Tibial nerve (tissue), 4 donors: ENCODE data around the gene FMO4. TPM values are rescaled to one million over a fixed set of nuclear protein-coding genes. Genes with fewer than 3 reads are reported as not detected.

Source experiments
- DNase-seq, 2 donors: peaks; one replicate each; pipeline ENCODE4 v3.0.0-alpha.2; 2019; ENCODE audit warnings: low spot score in 2 of 2
- H3K27ac ChIP-seq, 4 donors: fragments of 200-600 bp; sonication (generic) in 3 of 4; one replicate each; pipeline ENCODE4 v1.5.1; 2017 to 2019; ENCODE audit warnings: mild to moderate bottlenecking in 1 of 4
- H3K27me3 ChIP-seq, 2 donors: fragments of 200-600 bp; sonication (generic) in 1 of 2; one replicate each; pipeline versions ENCODE4 v1.5.1 to v1.6.0; 2017 to 2019
- H3K36me3 ChIP-seq, 3 donors: fragments of 200-600 bp; sonication (generic); one replicate each; pipeline ENCODE4 v1.5.1; 2018 to 2019
- H3K4me1 ChIP-seq, 4 donors: fragments of 200-600 bp; sonication (generic) in 3 of 4; one replicate each; pipeline ENCODE4 v1.5.1; 2017 to 2019
- H3K4me3 ChIP-seq, 4 donors: fragments of 200-600 bp; sonication (generic) in 3 of 4; one replicate each; pipeline ENCODE4 v1.5.1; 2017 to 2019; ENCODE audit warnings: mild to moderate bottlenecking in 1 of 4, moderate library complexity in 1 of 4
- H3K9me3 ChIP-seq, 4 donors: fragments of 200-600 bp; sonication (generic) in 3 of 4; one replicate each; pipeline ENCODE4 v1.5.1; 2017 to 2019
- CTCF ChIP-seq, 5 experiments: fragments of 200-600 bp in 3 of 5; fragments of 450-650 bp in 2 of 5; sonication (generic) in 3 of 5; IDR thresholded peaks; one replicate each; pipeline ENCODE4 v1.5.1; 2016 to 2019; ENCODE audit warnings: antibody characterized with exemption in 5 of 5, mild to moderate bottlenecking in 3 of 5, moderate library complexity in 2 of 5
- EP300 ChIP-seq, 2 donors: sonication (generic); formaldehyde crosslinking; IDR thresholded peaks; one replicate each; pipeline ENCODE4 v1.6.1; 2017; ENCODE audit warnings: antibody characterized with exemption in 2 of 2, mild to moderate bottlenecking in 1 of 2
- POLR2A ChIP-seq, 2 donors: fragments of 450-650 bp; IDR thresholded peaks; one replicate each; pipeline ENCODE4 v1.6.1; 2017; ENCODE audit warnings: antibody characterized with exemption in 2 of 2, mild to moderate bottlenecking in 2 of 2, moderate library complexity in 2 of 2
- WGBS, 2 donors: methylation state at CpG; one replicate each; pipeline ENCODE4 v1.1.5; 2018; 5-methylcytosine and 5-hydroxymethylcytosine counted together
- total RNA-seq, 4 donors: library from RNA; depleted of rRNA; stranded (reverse); fragments of >200 nt; gene quantifications; one replicate each; pipeline ENCODE4 v1.1.0, GENCODE V29; 2016

Gene FMO4
- 10 to 100 TPM in 1 of 4 donors, 1 to 10 TPM in 3; 2.4 to 27.3 (median 3.9) TPM for total RNA-seq

- H3K27me3 ChIP-seq = no peaks in the 10 kb centered on the region
- peaks cover 0 to 17% (median 6%) of the 10 kb centered on the region in 4 donors for H3K4me1 ChIP-seq
- peak; percentile 69 to 90 (median 85) for TF ChIP-seq CTCF (IDR thresholded peaks at IDR 0.05)
- peak; percentile 29 to 41 for TF ChIP-seq POLR2A (IDR thresholded peaks at IDR 0.05)
- TF ChIP-seq EP300 (IDR thresholded peaks at IDR 0.05) = peak; percentile 85 to 91
- 0 to 1% methylated on average over 10 of the region's 10 CpGs for WGBS, 2 donors
- peak within 1 kb of the TSS; percentile 19 to 82 (median 64) for H3K27ac ChIP-seq
- peaks cover 0 to 20% (median 0%) of the 10 kb centered on the region in 3 donors for H3K36me3 ChIP-seq
- peak within 1 kb of the TSS in 3 of 4 donors; percentile 22 to 44 (median 26) for H3K4me3 ChIP-seq
- H3K9me3 ChIP-seq = peaks cover 0 to 2% (median 0%) of the 10 kb centered on the region in 4 donors
- peak; percentile 69 to 95 for DNase-seq
Observed at GRCh38 chr1:171313835-171314320, at the start of gene FMO4. TSS of gene FMO4 (plus strand) at chr1:171314183. CDS start at chr1:171319826, 5,643 bp downstream.

GRCh38 chr1:171265686-171266085, 48.3 kb upstream of the FMO4 start:
- H3K27ac ChIP-seq = no peak overlapping the region
- 78 to 83% methylated on average over 2 of the region's 2 CpGs for WGBS, 2 donors
- no peaks in the 10 kb centered on the region for H3K27me3 ChIP-seq

GRCh38 chr1:171266930-171267329, 47.1 kb upstream of the FMO4 start:
- H3K36me3 ChIP-seq = no peaks in the 10 kb centered on the region
- no peak overlapping the region for H3K4me3 ChIP-seq
- H3K9me3 ChIP-seq = peaks cover 0 to 3% (median 0%) of the 10 kb centered on the region in 4 donors
- no peak overlapping the region for H3K27ac ChIP-seq
- no peaks in the 10 kb centered on the region for H3K27me3 ChIP-seq
- no peak for DNase-seq
- TF ChIP-seq POLR2A (IDR thresholded peaks at IDR 0.05) (no peak), EP300 (IDR thresholded peaks at IDR 0.05) (no peak), CTCF (IDR thresholded peaks at IDR 0.05) (no peak)
- 62 to 65% methylated on average over 4 of the region's 4 CpGs for WGBS, 2 donors
- no peaks in the 10 kb centered on the region for H3K4me1 ChIP-seq

More at GRCh38 chr1:171265686-171266085, 48.3 kb upstream of the FMO4 start:
- no peak for DNase-seq
- TF ChIP-seq POLR2A (IDR thresholded peaks at IDR 0.05) (no peak), CTCF (IDR thresholded peaks at IDR 0.05) (no peak), EP300 (IDR thresholded peaks at IDR 0.05) (no peak)
- Histone ChIP-seq H3K36me3 (no peaks in the 10 kb centered on the region), H3K4me3 (no peak overlapping the region), H3K9me3 (no peaks in the 10 kb centered on the region), H3K4me1 (no peaks in the 10 kb centered on the region)

GRCh38 chr1:171267391-171267790, 46.6 kb upstream of the FMO4 start:
- Histone ChIP-seq H3K9me3 (peaks cover 0 to 8% (median 0%) of the 10 kb centered on the region in 4 donors), H3K4me1 (no peaks in the 10 kb centered on the region), H3K4me3 (no peak overlapping the region), H3K27me3 (no peaks in the 10 kb centered on the region), H3K36me3 (no peaks in the 10 kb centered on the region), H3K27ac (no peak overlapping the region)
- TF ChIP-seq POLR2A (IDR thresholded peaks at IDR 0.05) (no peak), EP300 (IDR thresholded peaks at IDR 0.05) (no peak), CTCF (IDR thresholded peaks at IDR 0.05) (no peak)
- DNase-seq = no peak
- 41 to 66% methylated on average over 1 of the region's 1 CpG for WGBS, 2 donors

GRCh38 chr1:171270806-171271205, 43.2 kb upstream of the FMO4 start:
- H3K9me3 ChIP-seq = peaks cover 0 to 8% (median 0%) of the 10 kb centered on the region in 4 donors
- no peak overlapping the region for H3K4me3 ChIP-seq
- WGBS, 2 donors = 84 to 89% methylated on average over 2 of the region's 2 CpGs
- no peak for TF ChIP-seq EP300 (IDR thresholded peaks at IDR 0.05)
- TF ChIP-seq CTCF (IDR thresholded peaks at IDR 0.05) = no peak
- no peak for TF ChIP-seq POLR2A (IDR thresholded peaks at IDR 0.05)
- no peaks in the 10 kb centered on the region for H3K4me1 ChIP-seq
- no peaks in the 10 kb centered on the region for H3K36me3 ChIP-seq
- no peak overlapping the region for H3K27ac ChIP-seq
- H3K27me3 ChIP-seq = no peaks in the 10 kb centered on the region
- DNase-seq = no peak
